EL (cell line): ENCODE data around the gene FAM111B.

Source experiments
- DNase-seq: peaks from one replicate; pipeline ENCODE4 v3.0.0-alpha.2; 2016

Gene FAM111B

GRCh38 chr11:59158206-59159068 lies 51.4 kb downstream of the FAM111B start:
- DNase-seq = peak; percentile 65

DNA sequence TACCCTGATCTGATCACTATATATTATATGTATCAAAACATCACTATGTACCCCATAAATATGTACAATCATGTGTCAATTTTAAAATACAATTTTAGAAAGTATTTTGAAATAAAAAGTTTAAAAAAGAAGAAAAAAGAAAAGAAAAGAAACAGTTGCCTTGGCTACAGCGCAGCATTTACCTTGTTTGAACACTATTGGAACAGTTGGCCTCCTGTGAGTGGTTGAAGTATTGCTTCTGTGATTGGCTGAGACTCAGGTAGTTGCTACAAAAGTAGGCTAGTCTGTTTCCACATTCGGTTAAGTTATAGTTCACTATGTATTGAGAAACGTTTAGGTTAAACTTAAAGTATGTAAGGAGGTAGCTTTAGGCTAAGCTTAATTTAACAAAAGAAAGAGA lies 57.0 kb downstream of the FAM111B start:
- DNase-seq = no peak

DNA sequence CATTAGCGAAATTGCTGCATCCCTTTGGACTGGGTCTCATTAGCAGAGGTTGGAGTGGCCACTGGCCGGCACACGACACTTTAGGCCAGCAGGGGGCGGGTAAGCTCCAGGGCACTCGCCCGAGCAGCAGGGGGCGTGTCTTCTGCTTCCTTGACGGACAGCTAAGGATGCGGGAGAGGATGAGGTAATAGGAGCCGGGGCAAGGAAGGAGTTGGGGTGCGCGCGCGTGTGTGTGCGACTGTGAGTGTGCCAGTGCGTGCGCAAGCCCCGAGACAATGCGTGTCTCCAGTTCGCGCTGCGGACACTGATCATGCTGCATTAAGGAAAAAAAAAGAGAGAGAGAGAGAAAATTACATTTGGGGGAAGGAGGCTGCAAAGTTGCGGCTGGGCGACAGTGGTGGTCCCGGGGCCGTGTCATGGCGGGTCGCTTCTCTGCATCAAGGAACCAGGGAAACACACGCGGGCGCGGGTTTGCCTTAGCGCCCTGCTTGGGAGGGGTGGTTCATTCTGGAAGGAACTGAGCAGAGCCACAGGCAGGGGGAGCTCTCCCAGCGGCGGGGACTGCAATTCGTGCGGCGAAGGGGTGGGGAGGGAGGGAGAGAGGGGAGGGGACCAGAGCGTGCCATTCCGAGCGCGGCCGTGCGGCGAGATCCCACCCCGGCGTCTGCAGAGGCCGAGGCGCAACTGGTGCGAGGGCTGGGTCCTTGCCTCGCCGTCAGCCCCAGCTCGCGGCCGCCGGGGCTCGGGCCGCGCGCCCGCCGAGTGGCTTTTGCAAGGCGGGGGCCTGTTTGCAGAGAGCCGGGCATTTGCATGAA lies 64.7 kb downstream of the FAM111B start, which contains the start of gene DTX4:
Gene DTX4 (plus strand): TSS at position 625 of the 815 bp plus-strand sequence. CDS start 464 bp downstream, outside the sequence.
- peak; percentile 86 for DNase-seq

GRCh38 chr11:59172345-59173079 lies 65.5 kb downstream of the FAM111B start:
- DNase-seq = no peak

DNA sequence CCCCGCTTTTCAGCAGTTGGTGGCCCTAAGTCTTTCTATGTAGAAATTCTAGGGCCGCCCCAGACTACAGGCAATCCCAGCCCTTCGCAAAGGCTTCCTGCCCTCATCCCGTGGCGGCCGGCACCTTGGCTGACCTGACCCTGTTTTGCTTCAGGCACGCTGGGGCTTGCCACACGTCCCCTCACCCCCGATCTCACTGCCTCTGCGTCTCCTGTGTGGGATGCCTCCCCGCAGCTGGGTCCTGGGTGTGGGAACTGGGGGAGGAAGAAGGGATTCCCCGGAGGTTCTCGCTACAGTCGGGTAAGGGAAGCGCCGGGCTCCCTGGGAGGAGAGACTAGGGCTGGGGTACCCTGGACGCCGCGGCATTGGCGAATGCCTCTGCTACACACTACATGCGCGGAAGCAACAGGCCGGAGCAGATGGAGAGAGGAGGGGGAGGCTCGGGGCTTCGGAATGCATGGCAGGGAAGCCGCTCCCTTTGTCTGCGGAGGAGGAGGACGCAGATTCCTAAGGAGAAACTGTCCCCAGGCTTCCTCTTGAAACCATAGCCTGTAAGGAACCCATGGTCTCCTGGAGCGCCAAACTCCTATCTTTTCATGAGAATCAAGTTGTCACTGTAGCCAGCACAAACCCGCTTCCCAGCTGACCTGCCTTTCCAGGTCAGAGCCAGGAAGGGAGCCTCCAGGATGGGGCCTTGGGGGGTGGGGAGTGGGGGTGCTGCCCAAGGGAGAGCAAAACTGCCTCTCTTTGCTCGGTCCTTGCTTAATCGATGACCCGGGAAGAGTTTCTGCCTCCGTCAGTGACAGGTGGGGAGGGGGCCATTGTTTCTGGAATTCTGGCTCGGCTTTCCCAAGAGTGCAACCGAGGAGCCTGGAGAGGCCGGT lies 66.3 kb downstream of the FAM111B start:
- peak; percentile 38 for DNase-seq

DNA sequence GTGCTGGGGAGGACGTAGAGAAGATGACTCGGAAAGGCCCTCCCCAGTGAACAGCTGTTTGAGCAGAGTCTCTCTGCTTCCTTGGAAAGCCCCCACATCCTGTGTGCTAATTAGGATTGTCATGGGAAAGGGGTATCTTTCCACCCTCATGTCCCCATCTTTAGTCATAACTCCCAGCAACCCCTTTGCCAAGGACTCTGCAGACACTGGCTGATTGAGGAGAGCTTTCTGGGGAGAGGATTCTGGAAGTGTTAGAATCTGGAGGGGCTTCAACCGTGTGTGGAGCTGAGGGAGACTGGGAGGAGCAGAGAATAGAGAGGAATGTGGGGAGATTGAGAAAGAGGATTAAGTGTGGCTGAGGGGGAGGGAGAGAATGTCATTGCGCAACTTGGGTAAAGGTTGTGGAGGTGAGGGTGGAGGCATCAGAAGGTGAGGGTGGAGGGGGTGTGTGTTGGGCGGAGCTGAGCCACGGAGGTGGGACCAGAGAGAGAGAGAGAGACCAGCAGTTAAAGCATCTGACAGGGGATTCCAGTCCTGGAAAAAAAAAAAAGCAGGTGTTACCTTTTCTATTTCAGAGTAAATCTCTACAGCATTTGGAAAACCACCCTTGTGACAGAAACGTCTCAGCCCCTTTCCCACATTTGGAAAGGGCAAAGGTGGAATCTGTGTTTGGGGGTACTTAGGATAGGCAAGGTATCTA lies 67.1 kb downstream of the FAM111B start:
- DNase-seq = peak; percentile 33

- DNase-seq = peak; percentile 67
Measured at GRCh38 chr11:59174664-59175033, 67.6 kb downstream of the FAM111B start.

DNA sequence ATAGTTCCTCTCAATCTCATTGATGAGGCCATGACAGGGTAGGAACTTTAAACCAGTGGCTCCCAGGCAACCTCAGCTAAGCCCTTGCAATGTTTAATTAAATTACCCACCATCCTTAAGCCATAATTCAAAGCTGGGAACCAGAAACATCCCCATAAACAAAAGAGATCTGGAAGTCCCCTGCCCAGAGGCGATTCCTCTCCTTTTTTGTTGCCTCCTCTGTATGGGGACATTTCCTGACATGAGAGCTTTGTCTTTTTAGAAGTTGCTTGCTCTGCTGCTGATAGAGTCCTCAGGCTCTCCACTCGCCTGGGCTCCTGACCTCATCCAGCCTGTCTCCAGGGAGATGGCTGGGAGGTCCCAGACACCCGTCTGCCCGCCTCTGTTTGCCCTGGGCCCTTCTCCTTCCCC lies 68.1 kb downstream of the FAM111B start:
- no peak for DNase-seq

DNA sequence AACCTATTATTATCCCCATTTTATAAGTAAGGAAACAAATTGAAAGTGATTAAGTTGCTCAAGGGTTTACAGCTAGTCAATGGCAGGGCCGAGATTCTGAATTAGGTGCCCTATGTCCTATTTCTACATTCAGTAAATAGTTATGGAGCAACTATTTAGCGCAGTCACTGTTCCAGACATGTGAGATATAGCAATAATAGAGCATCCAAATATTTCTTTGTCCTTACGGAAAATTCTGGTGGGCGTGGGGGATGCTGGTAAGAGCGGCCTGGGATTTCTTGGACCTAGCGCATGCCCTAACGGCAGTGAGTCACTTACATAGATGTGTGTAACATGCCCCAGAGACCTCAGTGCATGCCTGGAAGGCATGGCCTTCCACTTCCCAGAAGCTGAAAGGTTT lies 69.3 kb downstream of the FAM111B start:
- no peak for DNase-seq
